22Rv1 (cell line): ENCODE data around the gene CCDC137.

ENCODE experiments used
- CTCF ChIP-seq: fragments of 450-650 bp; IDR thresholded peaks from 2 replicates; pipeline ENCODE4 v1.5.1; 2017; ENCODE audit warnings: mild to moderate bottlenecking
- ZFX ChIP-seq: fragments of 450-650 bp; IDR thresholded peaks from 2 replicates; pipeline ENCODE4 v1.6.1; 2017; ENCODE audit warnings: antibody characterized with exemption, borderline replicate concordance

DNA sequence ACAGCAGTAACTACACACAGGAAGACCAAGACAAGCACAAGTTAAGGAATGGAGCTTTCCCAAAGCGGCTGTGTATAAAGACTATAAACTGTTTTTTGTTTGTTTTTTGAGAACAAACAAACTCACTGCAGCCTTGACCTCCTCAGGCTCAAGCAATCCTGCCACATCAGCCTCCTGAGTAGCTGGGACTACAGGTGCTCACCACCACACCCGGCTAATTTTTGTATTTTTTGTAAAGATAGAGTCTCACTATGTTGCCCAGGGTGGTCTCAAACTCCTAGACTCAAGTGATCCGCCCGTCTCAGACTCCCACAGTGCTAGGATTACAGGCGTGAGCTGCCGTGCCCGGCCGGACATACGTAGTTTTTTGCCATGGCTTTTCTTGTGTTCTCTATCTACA is 6.1 kb upstream of the CCDC137 start:
- TF ChIP-seq CTCF (no peak), ZFX (no peak)
